HepG2 (cell line): Measurements from ENCODE around the gene WNK4. TPM values are rescaled to one million over a fixed set of nuclear protein-coding genes. Genes with fewer than 3 reads are reported as not detected.

ENCODE experiments used
- AKNA ChIP-seq: sonication (generic); formaldehyde crosslinking; IDR thresholded peaks from 2 replicates; pipeline ENCODE4 v1.4.0; 2020; ENCODE audit warnings: missing genetic modification reagents, borderline replicate concordance
- ATF3 ChIP-seq: sonication (generic); formaldehyde crosslinking; IDR thresholded peaks from 2 replicates; pipeline ENCODE4 v1.4.0; 2020; ENCODE audit warnings: missing genetic modification reagents
- CREB3 ChIP-seq: sonication (generic); formaldehyde crosslinking; IDR thresholded peaks from 2 replicates; pipeline ENCODE4 v1.5.0; 2020; ENCODE audit warnings: missing genetic modification reagents
- HIVEP1 ChIP-seq: sonication (generic); formaldehyde crosslinking; IDR thresholded peaks from 2 replicates; pipeline ENCODE4 v1.4.0; 2020; ENCODE audit warnings: mild to moderate bottlenecking, missing genetic modification reagents
- LRRFIP1 ChIP-seq: sonication (generic); formaldehyde crosslinking; conservative IDR thresholded peaks from 2 replicates; pipeline ENCODE4 v1.4.0; 2020; ENCODE audit warnings: missing genetic modification reagents
- SCMH1 ChIP-seq: sonication (generic); formaldehyde crosslinking; IDR thresholded peaks from 2 replicates; pipeline ENCODE4 v1.9.0; 2021; ENCODE audit warnings: missing genetic modification reagents, mild to moderate bottlenecking, borderline replicate concordance
- SMAD9 ChIP-seq: sonication (generic); formaldehyde crosslinking; IDR thresholded peaks from 2 replicates; pipeline ENCODE4 v1.5.1; 2020; ENCODE audit warnings: mild to moderate bottlenecking, missing genetic modification reagents
- SP140L ChIP-seq: sonication (generic); formaldehyde crosslinking; IDR thresholded peaks from 2 replicates; pipeline ENCODE4 v1.4.0; 2020; ENCODE audit warnings: missing genetic modification reagents, borderline replicate concordance
- SRSF1 ChIP-seq: fragments of 200-400 bp; formaldehyde crosslinking; optimal IDR thresholded peaks from 2 replicates; pipeline ENCODE3; 2017; ENCODE audit warnings: mild to moderate bottlenecking, low read depth, low read length, moderate library complexity
- YEATS2 ChIP-seq: sonication (generic); formaldehyde crosslinking; IDR thresholded peaks from 2 replicates; pipeline ENCODE4 v1.4.0; 2020; ENCODE audit warnings: missing genetic modification reagents, borderline replicate concordance
- ZNF124 ChIP-seq: sonication (generic); formaldehyde crosslinking; IDR thresholded peaks from 2 replicates; pipeline ENCODE4 v1.4.0; 2020; ENCODE audit warnings: missing genetic modification reagents
- ZNF512 ChIP-seq: sonication (generic); formaldehyde crosslinking; IDR thresholded peaks from 2 replicates; pipeline ENCODE4 v1.4.0; 2020; ENCODE audit warnings: mild to moderate bottlenecking, missing genetic modification reagents
- ZNF589 ChIP-seq: sonication (generic); formaldehyde crosslinking; conservative IDR thresholded peaks from 2 replicates; pipeline ENCODE4 v1.8.0; 2022; ENCODE audit warnings: mild to moderate bottlenecking, moderate library complexity, missing genetic modification reagents
- ZNF737 ChIP-seq: sonication (generic); formaldehyde crosslinking; IDR thresholded peaks from 2 replicates; pipeline ENCODE4 v1.5.0; 2020; ENCODE audit warnings: missing genetic modification reagents, mild to moderate bottlenecking, borderline replicate concordance
- ZNF740 ChIP-seq: sonication (generic); formaldehyde crosslinking; IDR thresholded peaks from 2 replicates; pipeline ENCODE4 v1.4.0; 2020; ENCODE audit warnings: missing genetic modification reagents
- ZNF772 ChIP-seq: sonication (generic); formaldehyde crosslinking; IDR thresholded peaks from 2 replicates; pipeline ENCODE4 v1.5.0; 2020; ENCODE audit warnings: mild to moderate bottlenecking, missing genetic modification reagents
- ZNF788 ChIP-seq: sonication (generic); formaldehyde crosslinking; IDR thresholded peaks from 2 replicates; pipeline ENCODE4 v1.5.0; 2020; ENCODE audit warnings: mild to moderate bottlenecking, missing genetic modification reagents, borderline replicate concordance
- polyA plus RNA-seq, 8 experiments: library from polyadenylated mRNA; depleted of rRNA in 3 of 8; stranded (reverse) in 7 of 8; unstranded in 1 of 8; fragments of >200 nt; fragmentation: Illumina TruSeq in 4 of 8; extraction: Trizol in 4 of 8; gene quantifications; 2 replicates each; pipeline versions ENCODE4 v1.2.1 to v1.2.3, GENCODE V29; 2011 to 2016; ENCODE audit warnings: low read depth in 4 of 8, missing spikeins in 1 of 8, mixed read lengths in 1 of 8; ENCODE audit not compliant: insufficient read depth in 1 of 8
- total RNA-seq, 5 experiments: library from RNA; depleted of rRNA; stranded (reverse); fragments of >200 nt; fragmentation: Illumina TruSeq; extraction: Trizol; gene quantifications; 2 replicates each; pipeline ENCODE4 v1.2.3, GENCODE V29; 2016; ENCODE audit warnings: low read depth in 1 of 5

Gene WNK4
- total and polyA plus RNA-seq, 2 of the 13 experiments (the other 11 are each of a cell fraction or from before 2014, with no cell fraction given), result 2.7 to 13.7 TPM

GRCh38 chr17:42744283-42744805 is 36.1 kb upstream of the WNK4 start (continued):
- TF ChIP-seq ATF3 (CRISPR knock-in tag), result no peak
- TF ChIP-seq YEATS2, result peak; percentile 50
- peak; percentile 57 for TF ChIP-seq SRSF1
- no peak for TF ChIP-seq ZNF788 (CRISPR knock-in tag)
- TF ChIP-seq HIVEP1 (CRISPR knock-in tag), result no peak
- TF ChIP-seq ZNF737, result no peak
- no peak; the same call in 1 of the 2 replicates for TF ChIP-seq ZNF740 (CRISPR knock-in tag)
- TF ChIP-seq ZNF512, result no peak; the same call in 1 of the 2 replicates
- no peak for TF ChIP-seq ZNF772 (CRISPR knock-in tag)
- no peak for TF ChIP-seq AKNA (CRISPR knock-in tag)
- no peak for TF ChIP-seq LRRFIP1 (CRISPR knock-in tag)
- TF ChIP-seq SP140L, result no peak
- no peak; the same call in 1 of the 2 replicates for TF ChIP-seq ZNF124
- no peak for TF ChIP-seq CREB3
- TF ChIP-seq ZNF589 (CRISPR knock-in tag), result no peak
- TF ChIP-seq SMAD9 (CRISPR knock-in tag), result peak; percentile 21; the same call in 1 of the 2 replicates
- TF ChIP-seq SCMH1 (CRISPR knock-in tag), result no peak
